ENCODE data around the gene KRTAP2-2. TPM values are rescaled to one million over a fixed set of nuclear protein-coding genes. Genes with fewer than 3 reads are reported as not detected.

Gene KRTAP2-2
- total RNA-seq, 5 donors from 2014 or later (not counting 1 experiment from before 2014, with no cell fraction given) = not detected

- H3K27ac ChIP-seq (ENCODE audit: low read length) = no peak within 1 kb of the TSS
- H3K4me3 Mint-ChIP-seq = no peak within 1 kb of the TSS
- H3K27me3 Mint-ChIP-seq = peaks cover 18 to 27% of the 10 kb centered on the region in 2 donors
- no peak within 1 kb of the TSS for H3K27ac Mint-ChIP-seq
- no peak for DNase-seq
- H3K9me3 ChIP-seq = no peaks in the 10 kb centered on the region
- CTCF ChIA-PET = no interaction called here
- no peaks in the 10 kb centered on the region for H3K4me1 Mint-ChIP-seq
- H3K27me3 ChIP-seq (replicated peaks in 1 of 2; ENCODE audit: control insufficient read depth in 2 of 2, extremely low read depth in 1 of 2, insufficient read depth in 2 of 2, low read length in 1 of 2) = peaks cover 0 to 15% of the 10 kb centered on the region in 2 experiments
- 81% methylated on average over 7 of the region's 9 CpGs for WGBS (ENCODE audit: insufficient coverage)
- H3K4me3 ChIP-seq (ENCODE audit: control insufficient read depth in 1 of 2, extremely low read depth in 1 of 2, low read length in 1 of 2) = no peak within 1 kb of the TSS
- no peaks in the 10 kb centered on the region for H3K9me3 Mint-ChIP-seq
- POLR2A ChIA-PET = no interaction called here
- no peaks in the 10 kb centered on the region for H3K36me3 Mint-ChIP-seq
- no peaks in the 10 kb centered on the region for H3K4me1 ChIP-seq (ENCODE audit: control insufficient read depth in 1 of 2, extremely low read depth in 1 of 2, insufficient read depth in 2 of 2, low read length in 2 of 2)
- no peaks in the 10 kb centered on the region for H3K36me3 ChIP-seq (ENCODE audit: control insufficient read depth in 2 of 2, extremely low read depth in 1 of 2, insufficient read depth in 1 of 2, low read length in 1 of 2)
- ATAC-seq (replicated peaks in 1 of 4) = no peak
Measured at GRCh38 chr17:41026715-41027471, 28.1 kb downstream of the KRTAP2-2 start, which contains the start of gene KRTAP1-5. TSS of gene KRTAP1-5 (minus strand) at chr17:41027208. CDS start at chr17:41027155, 53 bp downstream.

- no peaks in the 10 kb centered on the region for H3K4me1 ChIP-seq (ENCODE audit: control insufficient read depth in 1 of 2, extremely low read depth in 1 of 2, insufficient read depth in 2 of 2, low read length in 2 of 2)
- H3K36me3 ChIP-seq (ENCODE audit: control insufficient read depth in 2 of 2, extremely low read depth in 1 of 2, insufficient read depth in 1 of 2, low read length in 1 of 2) = no peaks in the 10 kb centered on the region
- H3K27ac ChIP-seq (ENCODE audit: low read length) = no peak overlapping the region
- ChIA-PET CTCF (no interaction called here), POLR2A (no interaction called here)
- no peak overlapping the region for H3K4me3 ChIP-seq (ENCODE audit: control insufficient read depth in 1 of 2, extremely low read depth in 1 of 2, low read length in 1 of 2)
- WGBS (ENCODE audit: insufficient coverage) = 49% methylated on average over 2 of the region's 3 CpGs
- no peak overlapping the region for H3K27ac Mint-ChIP-seq
- H3K27me3 Mint-ChIP-seq = peaks cover 14 to 23% of the 10 kb centered on the region in 2 donors
- H3K9me3 ChIP-seq = no peaks in the 10 kb centered on the region
- H3K27me3 ChIP-seq (replicated peaks in 1 of 2; ENCODE audit: control insufficient read depth in 2 of 2, extremely low read depth in 1 of 2, insufficient read depth in 2 of 2, low read length in 1 of 2) = peaks cover 0 to 13% of the 10 kb centered on the region in 2 experiments
- no peak for DNase-seq
- peaks cover 0 to 4% (median 3%) of the 10 kb centered on the region in 3 donors for H3K9me3 Mint-ChIP-seq
- H3K4me3 Mint-ChIP-seq = no peak overlapping the region
- H3K36me3 Mint-ChIP-seq = no peaks in the 10 kb centered on the region
- no peak for ATAC-seq (replicated peaks in 1 of 4)
- H3K4me1 Mint-ChIP-seq = no peaks in the 10 kb centered on the region
Measured at GRCh38 chr17:41024697-41025096, 30.3 kb downstream of the KRTAP2-2 start.

GRCh38 chr17:41020336-41020735 lies 34.7 kb downstream of the KRTAP2-2 start:
- CTCF ChIA-PET = interaction anchor here in 1 of 2 donors (0.7 kb wide), 1 partner anchor 301 kb away, joined by 7 read pairs; no protein-coding TSS in a partner anchor

GRCh38 chr17:41019415-41019814 lies 35.6 kb downstream of the KRTAP2-2 start:
- no peaks in the 10 kb centered on the region for H3K9me3 ChIP-seq
- H3K27me3 ChIP-seq (replicated peaks in 1 of 2; ENCODE audit: control insufficient read depth in 2 of 2, extremely low read depth in 1 of 2, insufficient read depth in 2 of 2, low read length in 1 of 2) = no peaks in the 10 kb centered on the region
- H3K27ac Mint-ChIP-seq = no peak overlapping the region
- no peak overlapping the region for H3K4me3 ChIP-seq (ENCODE audit: control insufficient read depth in 1 of 2, extremely low read depth in 1 of 2, low read length in 1 of 2)
- ChIA-PET POLR2A (no interaction called here), CTCF (no interaction called here)
- H3K36me3 ChIP-seq (ENCODE audit: control insufficient read depth in 2 of 2, extremely low read depth in 1 of 2, insufficient read depth in 1 of 2, low read length in 1 of 2) = no peaks in the 10 kb centered on the region
- H3K9me3 Mint-ChIP-seq = peaks cover 0 to 4% (median 3%) of the 10 kb centered on the region in 3 donors
- H3K4me3 Mint-ChIP-seq = no peak overlapping the region
- 91% methylated on average over 1 of the region's 3 CpGs for WGBS (ENCODE audit: insufficient coverage)
- ATAC-seq (replicated peaks in 1 of 4) (no peak), DNase-seq (no peak)
- H3K4me1 ChIP-seq (ENCODE audit: control insufficient read depth in 1 of 2, extremely low read depth in 1 of 2, insufficient read depth in 2 of 2, low read length in 2 of 2) = no peaks in the 10 kb centered on the region
- H3K36me3 Mint-ChIP-seq = no peaks in the 10 kb centered on the region
- H3K27me3 Mint-ChIP-seq = peaks cover 3 to 21% of the 10 kb centered on the region in 2 donors
- no peak overlapping the region for H3K27ac ChIP-seq (ENCODE audit: low read length)
- no peaks in the 10 kb centered on the region for H3K4me1 Mint-ChIP-seq

More at GRCh38 chr17:41020336-41020735, 34.7 kb downstream of the KRTAP2-2 start:
- H3K4me3 ChIP-seq (ENCODE audit: control insufficient read depth in 1 of 2, extremely low read depth in 1 of 2, low read length in 1 of 2) = no peak overlapping the region
- H3K27ac ChIP-seq (ENCODE audit: low read length) = no peak overlapping the region
- no peak for ATAC-seq (replicated peaks in 1 of 4)
- H3K4me1 ChIP-seq (ENCODE audit: control insufficient read depth in 1 of 2, extremely low read depth in 1 of 2, insufficient read depth in 2 of 2, low read length in 2 of 2) = no peaks in the 10 kb centered on the region
- no peak overlapping the region for H3K27ac Mint-ChIP-seq
- H3K4me1 Mint-ChIP-seq = no peaks in the 10 kb centered on the region
- peaks cover 8 to 20% of the 10 kb centered on the region in 2 donors for H3K27me3 Mint-ChIP-seq
- no peak overlapping the region for H3K4me3 Mint-ChIP-seq
- H3K36me3 Mint-ChIP-seq = no peaks in the 10 kb centered on the region
- POLR2A ChIA-PET = no interaction called here
- no peaks in the 10 kb centered on the region for H3K36me3 ChIP-seq (ENCODE audit: control insufficient read depth in 2 of 2, extremely low read depth in 1 of 2, insufficient read depth in 1 of 2, low read length in 1 of 2)
- no peaks in the 10 kb centered on the region for H3K27me3 ChIP-seq (replicated peaks in 1 of 2; ENCODE audit: control insufficient read depth in 2 of 2, extremely low read depth in 1 of 2, insufficient read depth in 2 of 2, low read length in 1 of 2)
- H3K9me3 ChIP-seq = no peaks in the 10 kb centered on the region
- H3K9me3 Mint-ChIP-seq = peaks cover 0 to 4% (median 3%) of the 10 kb centered on the region in 3 donors
- no peak for DNase-seq

- H3K27me3 Mint-ChIP-seq = peaks cover 3 to 21% of the 10 kb centered on the region in 2 donors
- no peaks in the 10 kb centered on the region for H3K36me3 Mint-ChIP-seq
- Histone ChIP-seq H3K27ac (ENCODE audit: low read length) (no peak overlapping the region), H3K4me1 (ENCODE audit: control insufficient read depth in 1 of 2, extremely low read depth in 1 of 2, insufficient read depth in 2 of 2, low read length in 2 of 2) (no peaks in the 10 kb centered on the region), H3K36me3 (ENCODE audit: control insufficient read depth in 2 of 2, extremely low read depth in 1 of 2, insufficient read depth in 1 of 2, low read length in 1 of 2) (no peaks in the 10 kb centered on the region), H3K4me3 (ENCODE audit: control insufficient read depth in 1 of 2, extremely low read depth in 1 of 2, low read length in 1 of 2) (no peak overlapping the region), H3K27me3 (replicated peaks in 1 of 2; ENCODE audit: control insufficient read depth in 2 of 2, extremely low read depth in 1 of 2, insufficient read depth in 2 of 2, low read length in 1 of 2) (no peaks in the 10 kb centered on the region), H3K9me3 (no peaks in the 10 kb centered on the region)
- ChIA-PET CTCF (no interaction called here), POLR2A (no interaction called here)
- no peak overlapping the region for H3K4me3 Mint-ChIP-seq
- DNase-seq (no peak), ATAC-seq (replicated peaks in 1 of 4) (no peak)
- no peak overlapping the region for H3K27ac Mint-ChIP-seq
- H3K4me1 Mint-ChIP-seq = no peaks in the 10 kb centered on the region
- WGBS (ENCODE audit: insufficient coverage) = no CpG with 5 or more reads among the region's 3 CpGs
- peaks cover 0 to 4% (median 3%) of the 10 kb centered on the region in 3 donors for H3K9me3 Mint-ChIP-seq
Measured at GRCh38 chr17:41018541-41018940, 36.5 kb downstream of the KRTAP2-2 start.

GRCh38 chr17:41016578-41017215 lies 38.3 kb downstream of the KRTAP2-2 start:
- DNase-seq (no peak), ATAC-seq (replicated peaks in 1 of 4) (no peak)
- Mint-ChIP-seq H3K36me3 (no peaks in the 10 kb centered on the region), H3K27me3 (peaks cover 3 to 21% of the 10 kb centered on the region in 2 donors), H3K4me1 (no peaks in the 10 kb centered on the region), H3K4me3 (no peak overlapping the region), H3K9me3 (peaks cover 0 to 4% (median 3%) of the 10 kb centered on the region in 3 donors), H3K27ac (no peak overlapping the region)
- H3K36me3 ChIP-seq (ENCODE audit: control insufficient read depth in 2 of 2, extremely low read depth in 1 of 2, insufficient read depth in 1 of 2, low read length in 1 of 2) = no peaks in the 10 kb centered on the region
- CTCF ChIA-PET = no interaction called here
- H3K4me3 ChIP-seq (ENCODE audit: control insufficient read depth in 1 of 2, extremely low read depth in 1 of 2, low read length in 1 of 2) = no peak overlapping the region
- WGBS (ENCODE audit: insufficient coverage) = 85% methylated on average over 12 of the region's 13 CpGs
- POLR2A ChIA-PET = interaction anchor here in 1 of 2 donors (0.6 kb wide), 1 partner anchor 774 kb away, joined by 4 read pairs; no protein-coding TSS in a partner anchor
- H3K9me3 ChIP-seq = no peaks in the 10 kb centered on the region
- H3K4me1 ChIP-seq (ENCODE audit: control insufficient read depth in 1 of 2, extremely low read depth in 1 of 2, insufficient read depth in 2 of 2, low read length in 2 of 2) = no peaks in the 10 kb centered on the region
- H3K27ac ChIP-seq (ENCODE audit: low read length) = no peak overlapping the region
- H3K27me3 ChIP-seq (replicated peaks in 1 of 2; ENCODE audit: control insufficient read depth in 2 of 2, extremely low read depth in 1 of 2, insufficient read depth in 2 of 2, low read length in 1 of 2) = no peaks in the 10 kb centered on the region
